ENCODE measurements around the gene SLC25A19.

GRCh38 chr17:75319904-75320691 is 30.9 kb upstream of the SLC25A19 start:
- TF ChIP-seq CTCF (IDR thresholded peaks at IDR 0.05; ENCODE audit: low read depth, low read length, poor library complexity, severe bottlenecking) (no peak), EZH2phosphoT487 (IDR thresholded peaks at IDR 0.05; ENCODE audit: borderline replicate concordance, low read length) (no peak)

All from DOHH2 (cell line).